ENCODE results near the gene PABPN1L. TPM values are rescaled to one million over a fixed set of nuclear protein-coding genes. Genes with fewer than 3 reads are reported as not detected.

PABPN1L gene
- total RNA-seq, 1 experiment from 2014 or later = not detected

DNA sequence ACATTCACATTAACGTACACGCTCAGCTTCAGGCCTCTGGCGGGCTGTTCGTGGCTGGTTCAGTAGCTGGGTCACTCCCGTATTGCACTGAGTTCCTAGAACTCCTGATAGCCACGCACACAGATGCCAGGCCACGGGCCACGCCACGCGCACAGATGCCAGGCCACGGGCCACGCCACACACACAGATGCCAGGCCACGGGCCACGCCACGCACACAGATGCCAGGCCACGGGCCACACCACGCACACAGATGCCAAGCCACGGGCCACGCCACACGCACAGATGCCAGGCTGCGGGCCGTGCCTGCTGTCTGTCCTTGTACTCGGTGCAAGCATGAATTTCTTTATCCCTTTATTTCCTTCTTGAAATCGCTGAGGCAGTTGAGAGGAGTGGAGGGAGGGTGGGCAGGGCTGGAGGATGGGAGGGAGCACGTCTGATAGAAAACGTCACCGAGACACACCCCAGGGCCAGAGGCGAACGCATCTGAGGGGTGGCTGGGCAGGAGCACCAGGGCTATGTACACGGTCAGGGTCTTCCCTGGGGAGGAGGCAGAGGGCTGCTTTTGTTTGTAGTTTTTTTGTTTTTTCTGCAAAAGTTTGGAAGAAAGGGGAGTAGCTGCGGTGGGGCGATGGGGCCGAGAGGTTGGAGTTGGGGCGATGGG, 8.6 kb upstream of the PABPN1L start:
- no peaks in the 10 kb centered on the region for H3K79me1 ChIP-seq (ENCODE audit: insufficient read depth, low read depth, low read length, poor library complexity, severe bottlenecking)
- no peak overlapping the region for H2AK5ac ChIP-seq (ENCODE audit: insufficient read length, low read length)
- H3K4me2 ChIP-seq (ENCODE audit: insufficient read depth, insufficient read length, low read length) = no peak overlapping the region
- no peak overlapping the region for H3K9ac ChIP-seq (ENCODE audit: extremely low read depth, insufficient read length, low read length)
- no peak overlapping the region for H4K8ac ChIP-seq (replicated peaks; ENCODE audit: insufficient read length, low read depth, low read length)
- H2BK120ac ChIP-seq (ENCODE audit: low read depth, low read length, poor library complexity, severe bottlenecking) = no peak overlapping the region
- H2BK15ac ChIP-seq (ENCODE audit: low read depth, low read length) = no peak overlapping the region
- no peak overlapping the region for H2BK12ac ChIP-seq (ENCODE audit: insufficient read length, low read depth, low read length)
- H3K56ac ChIP-seq (ENCODE audit: insufficient read length, low read depth, low read length) = no peak overlapping the region
- Mint-ChIP-seq H3K36me3 (ENCODE audit: insufficient read depth in 1 of 3, low read depth in 3 of 3) (no peaks in the 10 kb centered on the region), H3K27me3 (ENCODE audit: low read depth) (0 out of 2 replicates have a peak, but pooled peaks cover 2% of the 10 kb centered on the region), H3K27ac (peak overlapping the region in 1 of 3 experiments; percentile 46; a peak in 1 of 7 replicates), H3K9me3 (no peaks in the 10 kb centered on the region), H3K4me1 (0 out of 4 replicates have a peak, but pooled peaks cover 0 to 3% of the 10 kb centered on the region in 2 experiments), H3K4me3 (no peak overlapping the region)
- H3K79me2 ChIP-seq (ENCODE audit: insufficient read depth, low read length) = no peaks in the 10 kb centered on the region
- WGBS (ENCODE audit: extremely low coverage, insufficient read length, low lambda C conversion rate) = no CpG with 5 or more reads among the region's 34 CpGs
- H3K14ac ChIP-seq (ENCODE audit: insufficient read depth, low read length) = no peak overlapping the region
- H3K23me2 ChIP-seq (ENCODE audit: insufficient read length, low read depth, low read length, poor library complexity, severe bottlenecking) = no peaks in the 10 kb centered on the region
- H2AFZ ChIP-seq (ENCODE audit: low read length) = no peak overlapping the region
- H4K20me1 ChIP-seq (ENCODE audit: control insufficient read depth, insufficient read depth, insufficient read length) = no peaks in the 10 kb centered on the region
- TF ChIP-seq, protein P1, sequence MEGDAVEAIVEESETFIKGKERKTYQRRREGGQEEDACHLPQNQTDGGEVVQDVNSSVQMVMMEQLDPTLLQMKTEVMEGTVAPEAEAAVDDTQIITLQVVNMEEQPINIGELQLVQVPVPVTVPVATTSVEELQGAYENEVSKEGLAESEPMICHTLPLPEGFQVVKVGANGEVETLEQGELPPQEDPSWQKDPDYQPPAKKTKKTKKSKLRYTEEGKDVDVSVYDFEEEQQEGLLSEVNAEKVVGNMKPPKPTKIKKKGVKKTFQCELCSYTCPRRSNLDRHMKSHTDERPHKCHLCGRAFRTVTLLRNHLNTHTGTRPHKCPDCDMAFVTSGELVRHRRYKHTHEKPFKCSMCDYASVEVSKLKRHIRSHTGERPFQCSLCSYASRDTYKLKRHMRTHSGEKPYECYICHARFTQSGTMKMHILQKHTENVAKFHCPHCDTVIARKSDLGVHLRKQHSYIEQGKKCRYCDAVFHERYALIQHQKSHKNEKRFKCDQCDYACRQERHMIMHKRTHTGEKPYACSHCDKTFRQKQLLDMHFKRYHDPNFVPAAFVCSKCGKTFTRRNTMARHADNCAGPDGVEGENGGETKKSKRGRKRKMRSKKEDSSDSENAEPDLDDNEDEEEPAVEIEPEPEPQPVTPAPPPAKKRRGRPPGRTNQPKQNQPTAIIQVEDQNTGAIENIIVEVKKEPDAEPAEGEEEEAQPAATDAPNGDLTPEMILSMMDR (conservative IDR thresholded peaks at IDR 0.05) = no peak
- no peak overlapping the region for H3K27ac ChIP-seq (ENCODE audit: insufficient read length, low read depth, low read length)
- H3K27me3 ChIP-seq (ENCODE audit: insufficient read depth, low read length) = no peaks in the 10 kb centered on the region
- no peak for DNase-seq
- H4K5ac ChIP-seq (ENCODE audit: insufficient read length, low read depth, low read length) = no peak overlapping the region
- no peak overlapping the region for H3K23ac ChIP-seq (ENCODE audit: insufficient read length, low read depth, low read length)
- no peak overlapping the region for H2BK5ac ChIP-seq (ENCODE audit: insufficient read length, low read length)
- H2BK20ac ChIP-seq (ENCODE audit: low read depth, low read length, poor library complexity, severe bottlenecking) = no peak overlapping the region
- H3T11ph ChIP-seq (ENCODE audit: low read length) = no peak overlapping the region
- H3K4ac ChIP-seq (ENCODE audit: low read depth, low read length) = no peak overlapping the region
- no peaks in the 10 kb centered on the region for H3K4me1 ChIP-seq (ENCODE audit: insufficient read depth, low read length)
- no peak overlapping the region for H3K18ac ChIP-seq (ENCODE audit: insufficient read length, low read depth, low read length)
- H4K91ac ChIP-seq (ENCODE audit: insufficient read length, low read depth, low read length) = no peak overlapping the region
- no peaks in the 10 kb centered on the region for H3K9me3 ChIP-seq (ENCODE audit: control insufficient read depth, low read depth, low read length)
